ENCODE results near the gene VSIG10.

GRCh38 chr12:118029166-118029565 lies 74.6 kb downstream of the VSIG10 start:
- no peak for TF ChIP-seq ZNF501 (CRISPR knock-in tag; IDR thresholded peaks at IDR 0.05)
- TF ChIP-seq FOXK2 (IDR thresholded peaks at IDR 0.05), result no peak
- TF ChIP-seq PPARG (CRISPR knock-in tag; conservative IDR thresholded peaks at IDR 0.05), result no peak
- no peak for TF ChIP-seq ZNF274 (CRISPR knock-in tag; IDR thresholded peaks at IDR 0.05)
